HepG2 (cell line): ENCODE data around the gene NFIC. TPM values are rescaled to one million over a fixed set of nuclear protein-coding genes. Genes with fewer than 3 reads are reported as not detected.

Source experiments
- BORCS8-MEF2B ChIP-seq: sonication (generic); formaldehyde crosslinking; IDR thresholded peaks from 2 replicates; pipeline ENCODE4 v1.8.0; 2022; ENCODE audit warnings: mild to moderate bottlenecking, missing genetic modification reagents
- DRAP1 ChIP-seq: IDR thresholded peaks from 2 replicates; pipeline ENCODE4 v1.6.1; 2016; ENCODE audit warnings: missing genetic modification reagents, missing compliant biosample characterization
- ELF4 ChIP-seq: sonication (generic); formaldehyde crosslinking; IDR thresholded peaks from 2 replicates; pipeline ENCODE4 v1.5.0; 2020; ENCODE audit warnings: missing genetic modification reagents, mild to moderate bottlenecking, moderate library complexity, borderline replicate concordance
- NR2F1 ChIP-seq, 2 experiments: fragments of 450-650 bp in 1 of 2; formaldehyde crosslinking in 1 of 2; IDR thresholded peaks; 2 replicates each; pipeline versions ENCODE4 v1.5.0 to v1.6.1; 2016 to 2020; ENCODE audit warnings: mild to moderate bottlenecking in 1 of 2, missing compliant biosample characterization in 1 of 2, missing genetic modification reagents in 1 of 2, moderate library complexity in 1 of 2
- NRL ChIP-seq: sonication (generic); formaldehyde crosslinking; IDR thresholded peaks from 2 replicates; pipeline ENCODE4 v1.5.0; 2020; ENCODE audit warnings: missing genetic modification reagents, mild to moderate bottlenecking, moderate library complexity, borderline replicate concordance
- PHF8 ChIP-seq: sonication (generic); formaldehyde crosslinking; IDR thresholded peaks from 2 replicates; pipeline ENCODE4 v1.5.0; 2020; ENCODE audit warnings: missing genetic modification reagents
- PRPF4 ChIP-seq: fragments of 200-400 bp; formaldehyde crosslinking; IDR thresholded peaks from 2 replicates; pipeline ENCODE4 v1.6.1; 2016; ENCODE audit warnings: low read length, low read depth; ENCODE audit not compliant: poor library complexity, severe bottlenecking
- RXRB ChIP-seq: IDR thresholded peaks from 2 replicates; pipeline ENCODE4 v1.6.1; 2016; ENCODE audit warnings: borderline replicate concordance, missing genetic modification reagents, missing compliant biosample characterization
- THRA ChIP-seq: sonication (generic); formaldehyde crosslinking; IDR thresholded peaks from 2 replicates; pipeline ENCODE4 v1.4.0; 2020; ENCODE audit warnings: missing genetic modification reagents, borderline replicate concordance
- ZBTB40 ChIP-seq, 2 experiments: fragments of 450-650 bp in 1 of 2; sonication (generic) in 1 of 2; formaldehyde crosslinking in 1 of 2; IDR thresholded peaks; 2 replicates each; pipeline versions ENCODE4 v1.6.1 to v1.8.0; 2016 to 2022; ENCODE audit warnings: antibody characterized with exemption in 1 of 2, mild to moderate bottlenecking in 1 of 2, missing genetic modification reagents in 1 of 2
- ZNF138 ChIP-seq: sonication (generic); formaldehyde crosslinking; IDR thresholded peaks from 2 replicates; pipeline ENCODE4 v1.5.0; 2020; ENCODE audit warnings: mild to moderate bottlenecking, low read depth, missing genetic modification reagents
- ZNF180 ChIP-seq: sonication (generic); formaldehyde crosslinking; IDR thresholded peaks from 2 replicates; pipeline ENCODE4 v1.4.0; 2020; ENCODE audit warnings: low read depth, missing genetic modification reagents, borderline replicate concordance
- ZNF563 ChIP-seq: sonication (generic); formaldehyde crosslinking; IDR thresholded peaks from 2 replicates; pipeline ENCODE4 v1.8.0; 2022; ENCODE audit warnings: mild to moderate bottlenecking, moderate library complexity, missing genetic modification reagents
- polyA plus RNA-seq, 8 experiments: library from polyadenylated mRNA; depleted of rRNA in 3 of 8; stranded (reverse) in 7 of 8; unstranded in 1 of 8; fragments of >200 nt; fragmentation: Illumina TruSeq in 4 of 8; extraction: Trizol in 4 of 8; gene quantifications; 2 replicates each; pipeline versions ENCODE4 v1.2.1 to v1.2.3, GENCODE V29; 2011 to 2016; ENCODE audit warnings: low read depth in 4 of 8, missing spikeins in 1 of 8, mixed read lengths in 1 of 8; ENCODE audit not compliant: insufficient read depth in 1 of 8
- total RNA-seq, 5 experiments: library from RNA; depleted of rRNA; stranded (reverse); fragments of >200 nt; fragmentation: Illumina TruSeq; extraction: Trizol; gene quantifications; 2 replicates each; pipeline ENCODE4 v1.2.3, GENCODE V29; 2016; ENCODE audit warnings: low read depth in 1 of 5

NFIC gene
- total and polyA plus RNA-seq, 2 of the 13 experiments (the other 11 are each of a cell fraction or from before 2014, with no cell fraction given), result 1.3 to 2.5 TPM

GRCh38 chr19:3481241-3482090, 115.1 kb downstream of the NFIC start (continued):
- TF ChIP-seq ZBTB40 (IDR thresholded peaks at IDR 0.05) (no peak), ZBTB40 (CRISPR knock-in tag; IDR thresholded peaks at IDR 0.05) (peak; percentile 54; the same call in 1 of the 2 replicates), PHF8 (CRISPR knock-in tag) (peak; percentile 16; the same call in 1 of the 2 replicates), ELF4 (CRISPR knock-in tag) (no peak), NRL (peak; percentile 98), NR2F1 (CRISPR knock-in tag; IDR thresholded peaks at IDR 0.05) (no peak), THRA (peak; percentile 52; the same call in 1 of the 2 replicates), BORCS8-MEF2B (CRISPR knock-in tag) (peak; percentile 95), ZNF180 (CRISPR knock-in tag) (no peak), ZNF563 (CRISPR knock-in tag) (peak; percentile 98), RXRB (CRISPR knock-in tag) (peak; percentile 56; the same call in 1 of the 2 replicates), ZNF138 (no peak), DRAP1 (CRISPR knock-in tag) (peak; percentile 26; the same call in 1 of the 2 replicates), PRPF4 (no peak)
